ENCODE measurements around the gene EN1.

EN1 gene

DNA sequence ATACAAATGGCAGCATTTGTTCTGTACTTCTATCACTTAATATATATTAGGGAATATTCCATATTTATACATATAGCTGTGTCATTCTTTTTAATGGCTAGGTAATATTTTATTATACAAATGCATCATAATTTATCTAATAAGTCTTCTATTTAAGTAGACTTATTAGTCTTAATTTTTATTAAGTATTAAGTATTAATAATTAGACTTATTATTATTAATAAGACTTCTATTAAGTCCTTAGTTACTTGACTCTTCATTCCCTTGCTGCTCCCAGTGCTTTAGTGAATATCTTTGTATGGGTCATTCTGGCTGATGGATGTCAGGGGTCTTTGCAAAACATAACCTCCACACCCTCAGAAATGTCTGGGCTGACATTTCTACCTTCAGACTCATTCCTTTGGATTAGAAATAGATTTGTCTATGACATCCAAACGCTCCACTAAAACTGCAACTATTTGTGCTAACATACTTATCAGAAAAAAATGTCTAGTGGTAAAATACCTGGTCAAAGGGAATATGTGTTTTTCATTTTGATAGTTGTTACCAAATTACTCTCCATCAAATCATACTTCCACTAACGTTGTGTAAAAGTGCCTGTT is 35.8 kb downstream of the EN1 start:
- H3K4me3 ChIP-seq (replicated peaks; ENCODE audit: low read depth, low read length), result no peak overlapping the region
- TF ChIP-seq, protein P1, sequence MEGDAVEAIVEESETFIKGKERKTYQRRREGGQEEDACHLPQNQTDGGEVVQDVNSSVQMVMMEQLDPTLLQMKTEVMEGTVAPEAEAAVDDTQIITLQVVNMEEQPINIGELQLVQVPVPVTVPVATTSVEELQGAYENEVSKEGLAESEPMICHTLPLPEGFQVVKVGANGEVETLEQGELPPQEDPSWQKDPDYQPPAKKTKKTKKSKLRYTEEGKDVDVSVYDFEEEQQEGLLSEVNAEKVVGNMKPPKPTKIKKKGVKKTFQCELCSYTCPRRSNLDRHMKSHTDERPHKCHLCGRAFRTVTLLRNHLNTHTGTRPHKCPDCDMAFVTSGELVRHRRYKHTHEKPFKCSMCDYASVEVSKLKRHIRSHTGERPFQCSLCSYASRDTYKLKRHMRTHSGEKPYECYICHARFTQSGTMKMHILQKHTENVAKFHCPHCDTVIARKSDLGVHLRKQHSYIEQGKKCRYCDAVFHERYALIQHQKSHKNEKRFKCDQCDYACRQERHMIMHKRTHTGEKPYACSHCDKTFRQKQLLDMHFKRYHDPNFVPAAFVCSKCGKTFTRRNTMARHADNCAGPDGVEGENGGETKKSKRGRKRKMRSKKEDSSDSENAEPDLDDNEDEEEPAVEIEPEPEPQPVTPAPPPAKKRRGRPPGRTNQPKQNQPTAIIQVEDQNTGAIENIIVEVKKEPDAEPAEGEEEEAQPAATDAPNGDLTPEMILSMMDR (IDR thresholded peaks at IDR 0.05; ENCODE audit: low read length, missing control alignments), result no peak
- no peak for DNase-seq (ENCODE audit: low read depth)

DNA sequence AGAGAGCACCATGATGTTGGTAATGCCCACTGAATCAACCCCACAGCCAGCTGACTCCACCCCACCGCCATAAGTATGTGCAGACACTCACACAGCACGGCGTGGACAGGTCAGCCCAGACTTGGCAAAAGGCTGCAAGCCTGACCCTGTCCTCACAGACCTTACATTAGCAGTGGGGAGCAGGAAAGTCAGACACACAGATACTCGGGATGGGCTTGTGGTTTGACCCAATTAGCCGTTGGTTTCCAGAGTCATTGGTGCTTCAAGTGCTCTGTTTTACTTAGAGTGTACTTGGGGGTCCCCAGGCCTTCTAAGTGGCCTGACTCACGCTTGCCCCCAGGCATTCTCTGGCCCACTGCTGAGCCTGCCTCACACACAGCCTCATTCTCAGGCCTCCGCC is 36.7 kb downstream of the EN1 start:
- no peak overlapping the region for H3K4me3 ChIP-seq (replicated peaks; ENCODE audit: low read depth, low read length)
- TF ChIP-seq, protein P1 (IDR thresholded peaks at IDR 0.05; ENCODE audit: low read length, missing control alignments), result no peak
- DNase-seq (ENCODE audit: low read depth), result no peak

DNA sequence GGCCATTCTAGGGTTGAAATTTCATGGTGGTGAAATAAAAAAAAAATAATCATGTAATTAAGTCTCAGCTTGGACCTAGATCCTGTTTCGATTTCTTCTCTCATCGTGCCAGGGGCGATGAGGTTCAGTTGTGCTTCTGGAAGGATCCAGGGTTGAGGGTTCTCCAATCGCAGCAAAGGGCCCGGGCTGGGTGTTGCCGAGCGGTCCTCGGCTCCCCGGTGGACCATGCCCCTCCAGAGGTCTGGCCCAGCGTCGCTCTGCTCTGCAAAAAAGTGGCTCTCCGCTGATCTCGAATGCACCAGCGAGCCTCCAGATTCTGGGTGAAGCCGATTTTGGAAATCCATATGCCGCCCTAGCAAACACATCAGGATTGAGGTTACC is 39.0 kb downstream of the EN1 start:
- H3K4me3 ChIP-seq (replicated peaks; ENCODE audit: low read depth, low read length), result peak overlapping the region; percentile 5
- TF ChIP-seq, protein P1 (IDR thresholded peaks at IDR 0.05; ENCODE audit: low read length, missing control alignments), result no peak
- DNase-seq (ENCODE audit: low read depth), result no peak

DNA sequence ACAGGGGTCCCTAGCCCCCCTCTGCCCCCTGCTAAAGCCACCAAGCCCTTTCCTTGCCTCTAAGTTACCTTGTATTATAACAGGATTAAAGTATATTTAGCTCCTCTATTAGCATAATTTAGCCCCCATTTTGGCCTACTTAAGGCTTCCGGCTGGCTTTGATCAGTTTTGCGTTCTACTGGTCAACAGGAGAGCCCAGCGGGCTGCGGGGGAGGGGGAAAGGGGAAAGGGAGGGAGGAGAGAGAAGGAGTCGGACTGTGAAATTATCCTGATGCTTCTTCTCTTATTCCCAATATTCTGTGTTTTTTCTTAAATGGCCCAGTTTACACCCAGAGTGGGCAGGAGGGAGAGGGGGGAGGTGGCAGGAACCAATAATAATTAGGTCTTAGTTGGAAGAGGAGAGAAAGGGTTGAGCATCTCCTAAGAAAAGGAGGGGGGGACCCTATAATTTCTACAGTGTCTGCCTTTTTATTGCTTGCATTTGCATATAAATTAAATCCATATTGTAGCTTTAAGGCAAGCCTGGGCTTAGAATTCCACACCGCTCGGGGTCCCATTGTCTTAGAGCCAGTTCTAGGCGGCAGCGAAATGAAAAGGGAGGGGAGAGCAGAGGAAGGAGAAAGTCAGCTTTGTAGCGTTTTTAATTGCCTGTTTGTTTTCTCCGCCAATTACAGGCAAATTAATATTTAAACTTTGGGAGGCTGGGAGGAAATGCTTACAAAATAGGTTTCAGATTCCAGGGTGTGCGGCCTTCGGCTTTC is 39.6 kb downstream of the EN1 start:
- H3K4me3 ChIP-seq (replicated peaks; ENCODE audit: low read depth, low read length), result no peak overlapping the region
- TF ChIP-seq, protein P1 (IDR thresholded peaks at IDR 0.05; ENCODE audit: low read length, missing control alignments), result no peak
- DNase-seq (ENCODE audit: low read depth), result no peak

DNA sequence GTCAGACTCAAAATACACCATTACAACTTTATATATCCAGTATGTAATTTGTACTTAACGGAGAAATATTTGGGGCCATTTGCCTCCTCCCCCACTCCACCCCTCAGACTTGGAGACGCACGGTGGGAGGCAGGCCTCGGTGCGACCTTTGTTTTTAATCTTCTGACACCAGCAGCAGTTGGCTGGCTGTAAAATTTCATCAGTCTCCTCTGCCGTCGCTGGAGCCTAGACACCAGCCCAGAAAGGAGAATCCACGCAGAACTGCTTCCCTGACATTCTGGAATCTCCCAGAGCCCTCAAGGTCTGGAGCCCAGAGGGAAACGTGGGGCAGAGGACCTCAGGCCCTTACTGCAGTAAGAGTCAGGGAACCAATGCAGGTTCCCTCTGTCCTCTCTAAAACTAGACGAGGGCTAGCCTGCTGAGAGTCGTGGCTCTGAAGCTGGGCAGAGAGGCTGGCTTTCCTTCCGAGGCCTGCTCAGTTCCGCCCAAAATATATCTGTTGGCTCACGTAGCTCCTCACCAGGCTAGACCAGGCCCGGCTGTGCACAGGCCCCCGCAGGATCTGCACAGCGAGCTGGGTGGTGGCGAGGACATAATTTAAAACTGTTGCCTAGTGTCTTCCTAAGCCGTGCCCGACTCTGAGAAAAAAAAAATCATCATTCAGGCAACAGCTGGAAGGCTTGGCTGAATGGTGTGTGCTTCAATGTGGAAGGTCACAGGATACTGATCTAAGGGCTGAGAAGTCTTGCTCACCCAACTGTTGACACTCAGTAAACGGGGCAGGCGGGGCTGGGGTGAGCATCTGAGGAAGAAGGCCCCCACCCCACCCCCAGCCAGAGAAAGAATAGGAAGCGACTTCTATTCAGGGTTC is 40.4 kb downstream of the EN1 start:
- no peak overlapping the region for H3K4me3 ChIP-seq (replicated peaks; ENCODE audit: low read depth, low read length)
- DNase-seq (ENCODE audit: low read depth), result no peak
- TF ChIP-seq, protein P1 (IDR thresholded peaks at IDR 0.05; ENCODE audit: low read length, missing control alignments), result no peak

DNA sequence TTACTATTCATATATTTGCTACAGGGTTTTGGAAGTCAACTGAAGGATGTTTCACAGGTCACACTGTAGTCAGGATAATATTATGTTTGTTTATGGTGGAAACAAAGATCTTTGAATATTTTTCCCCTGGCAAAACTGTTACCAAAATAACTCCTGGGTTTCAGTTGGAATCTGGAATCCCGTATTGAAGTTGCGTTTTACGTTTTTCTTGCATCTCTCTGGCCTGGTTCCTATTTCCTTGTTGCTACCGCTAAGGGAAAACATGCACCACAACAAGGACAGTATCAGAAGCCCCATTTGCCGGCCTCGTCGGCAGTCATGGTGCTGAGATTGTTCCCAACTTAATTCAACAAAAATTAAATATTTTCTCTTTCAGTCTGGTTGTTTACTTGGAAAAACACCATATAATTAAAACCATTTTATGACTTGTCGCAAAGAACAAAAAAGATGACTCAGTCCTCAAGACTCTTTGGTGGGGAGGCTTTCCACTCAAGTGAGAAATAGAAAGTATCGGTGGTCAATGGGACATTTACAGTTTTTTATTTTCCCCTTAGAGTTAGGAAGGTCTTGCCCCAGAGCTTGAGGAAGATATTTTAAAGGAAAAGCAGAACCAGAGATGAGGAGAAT is 42.3 kb downstream of the EN1 start:
- no peak overlapping the region for H3K4me3 ChIP-seq (replicated peaks; ENCODE audit: low read depth, low read length)
- TF ChIP-seq, protein P1 (IDR thresholded peaks at IDR 0.05; ENCODE audit: low read length, missing control alignments), result no peak
- DNase-seq (ENCODE audit: low read depth), result no peak
